OCI-LY3 (cell line): ENCODE measurements around the gene CNDP2.

Source experiments
- CTCF ChIP-seq: fragments of 200-600, 300-600 bp; sonication (generic); IDR thresholded peaks from 2 replicates; pipeline ENCODE4 v1.5.1; 2014; ENCODE audit warnings: antibody characterized with exemption, low read length, low read depth
- EZH2phosphoT487 ChIP-seq: fragments of 200-600 bp; shearing (Covaris generic); IDR thresholded peaks from 2 replicates; pipeline ENCODE4 v1.6.1; 2018; ENCODE audit warnings: antibody characterized with exemption, mixed run types, low read depth

GRCh38 chr18:74473976-74474640, 22.1 kb upstream of the CNDP2 start:
- TF ChIP-seq CTCF (no peak), EZH2phosphoT487 (no peak)
